Neutrophil (primary cell): ENCODE data around the gene PPIL1.

Experiments used
- H3K27ac ChIP-seq: fragments of 200-600 bp; sonication (generic); 2 replicates; pipeline ENCODE4 v1.5.1; 2016; ENCODE audit warnings: mild to moderate bottlenecking, moderate library complexity
- H3K27me3 ChIP-seq: fragments of 200-600 bp; sonication (generic); 2 replicates; pipeline ENCODE4 v1.6.0; 2016; ENCODE audit warnings: mild to moderate bottlenecking
- H3K36me3 ChIP-seq: fragments of 200-600 bp; sonication (generic); 2 replicates; pipeline ENCODE4 v1.5.1; 2017
- H3K4me1 ChIP-seq, 2 experiments: fragments of 200-600 bp in 1 of 2; sonication (generic) in 1 of 2; 1 replicate in 1 of 2; 2 replicates in 1 of 2; pipeline versions ENCODE4 v1.5.1 to v1.6.1; 2013 to 2016; ENCODE audit warnings: low read depth in 1 of 2, low read length in 1 of 2, mild to moderate bottlenecking in 1 of 2, moderate library complexity in 1 of 2; ENCODE audit not compliant: control insufficient read depth in 1 of 2, insufficient read depth in 1 of 2
- H3K4me3 ChIP-seq, 2 experiments: fragments of 200-600 bp in 1 of 2; sonication (generic) in 1 of 2; 1 replicate in 1 of 2; 2 replicates in 1 of 2; pipeline ENCODE4 v1.5.1; 2013 to 2016; ENCODE audit warnings: low read depth in 1 of 2, low read length in 1 of 2, mild to moderate bottlenecking in 1 of 2, moderate library complexity in 1 of 2
- H3K9me3 ChIP-seq: fragments of 200-600 bp; sonication (generic); 2 replicates; pipeline ENCODE4 v1.5.1; 2016
- TF ChIP-seq, protein P1 (sequence below): fragments of 200-600 bp; sonication (generic); IDR thresholded peaks from 2 replicates; pipeline ENCODE4 v1.5.1; 2016; ENCODE audit warnings: antibody characterized with exemption

Gene PPIL1

GRCh38 chr6:36874443-36875249 is at the start of gene PPIL1:
PPIL1 (minus strand) TSS chr6:36874803; CDS start chr6:36874772, 31 bp downstream.
- H3K27ac ChIP-seq: peak within 1 kb of the TSS; percentile 75
- TF ChIP-seq, protein P1, sequence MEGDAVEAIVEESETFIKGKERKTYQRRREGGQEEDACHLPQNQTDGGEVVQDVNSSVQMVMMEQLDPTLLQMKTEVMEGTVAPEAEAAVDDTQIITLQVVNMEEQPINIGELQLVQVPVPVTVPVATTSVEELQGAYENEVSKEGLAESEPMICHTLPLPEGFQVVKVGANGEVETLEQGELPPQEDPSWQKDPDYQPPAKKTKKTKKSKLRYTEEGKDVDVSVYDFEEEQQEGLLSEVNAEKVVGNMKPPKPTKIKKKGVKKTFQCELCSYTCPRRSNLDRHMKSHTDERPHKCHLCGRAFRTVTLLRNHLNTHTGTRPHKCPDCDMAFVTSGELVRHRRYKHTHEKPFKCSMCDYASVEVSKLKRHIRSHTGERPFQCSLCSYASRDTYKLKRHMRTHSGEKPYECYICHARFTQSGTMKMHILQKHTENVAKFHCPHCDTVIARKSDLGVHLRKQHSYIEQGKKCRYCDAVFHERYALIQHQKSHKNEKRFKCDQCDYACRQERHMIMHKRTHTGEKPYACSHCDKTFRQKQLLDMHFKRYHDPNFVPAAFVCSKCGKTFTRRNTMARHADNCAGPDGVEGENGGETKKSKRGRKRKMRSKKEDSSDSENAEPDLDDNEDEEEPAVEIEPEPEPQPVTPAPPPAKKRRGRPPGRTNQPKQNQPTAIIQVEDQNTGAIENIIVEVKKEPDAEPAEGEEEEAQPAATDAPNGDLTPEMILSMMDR: peak; percentile 51

DNA sequence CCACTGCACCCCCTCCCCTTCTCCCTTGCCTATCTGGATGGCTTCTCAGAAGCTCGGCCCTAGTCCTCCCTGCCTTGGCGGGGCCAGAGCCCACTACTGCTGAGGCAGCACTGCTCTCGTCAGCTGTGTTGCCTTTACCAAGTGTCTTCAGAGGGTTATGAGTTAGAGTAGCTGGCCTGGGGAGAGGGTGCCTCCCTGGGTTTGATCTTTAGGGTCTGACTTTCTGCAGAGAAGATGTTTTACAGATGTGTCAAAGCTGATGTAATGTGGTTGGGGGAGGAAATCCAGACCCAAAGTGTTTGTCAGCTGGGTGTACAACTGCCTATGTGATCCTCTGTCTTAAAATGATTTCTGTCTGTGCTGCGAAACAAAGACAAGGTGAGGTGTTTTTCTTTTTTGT is 49.5 kb upstream of the PPIL1 start:
- Histone ChIP-seq H3K4me1 (no peaks in the 10 kb centered on the region), H3K27ac (no peak overlapping the region)
- TF ChIP-seq, protein P1: no peak

More at GRCh38 chr6:36874443-36875249, at the start of gene PPIL1:
- peak within 1 kb of the TSS; percentile 88 to 93 for H3K4me3 ChIP-seq
- H3K27me3 ChIP-seq: no peaks in the 10 kb centered on the region
- H3K9me3 ChIP-seq: no peaks in the 10 kb centered on the region
- no peaks in the 10 kb centered on the region for H3K36me3 ChIP-seq
- peaks cover 18 to 19% of the 10 kb centered on the region in 2 experiments for H3K4me1 ChIP-seq

GRCh38 chr6:36920546-36920945 is 45.9 kb upstream of the PPIL1 start:
- H3K27me3 ChIP-seq: no peaks in the 10 kb centered on the region
- no peaks in the 10 kb centered on the region for H3K4me1 ChIP-seq
- H3K36me3 ChIP-seq: peaks cover 96% of the 10 kb centered on the region
- no peak overlapping the region for H3K4me3 ChIP-seq
- H3K9me3 ChIP-seq: no peaks in the 10 kb centered on the region
- TF ChIP-seq, protein P1: no peak
- no peak overlapping the region for H3K27ac ChIP-seq

More for the DNA sequence above, 49.5 kb upstream of the PPIL1 start:
- Histone ChIP-seq H3K36me3 (peaks cover 86% of the 10 kb centered on the region), H3K27me3 (no peaks in the 10 kb centered on the region), H3K9me3 (no peaks in the 10 kb centered on the region), H3K4me3 (no peak overlapping the region)

GRCh38 chr6:36920049-36920448 is 45.4 kb upstream of the PPIL1 start:
- TF ChIP-seq, protein P1: no peak
- Histone ChIP-seq H3K4me3 (no peak overlapping the region), H3K27me3 (no peaks in the 10 kb centered on the region), H3K9me3 (no peaks in the 10 kb centered on the region), H3K27ac (no peak overlapping the region), H3K4me1 (no peaks in the 10 kb centered on the region), H3K36me3 (peaks cover 96% of the 10 kb centered on the region)

DNA sequence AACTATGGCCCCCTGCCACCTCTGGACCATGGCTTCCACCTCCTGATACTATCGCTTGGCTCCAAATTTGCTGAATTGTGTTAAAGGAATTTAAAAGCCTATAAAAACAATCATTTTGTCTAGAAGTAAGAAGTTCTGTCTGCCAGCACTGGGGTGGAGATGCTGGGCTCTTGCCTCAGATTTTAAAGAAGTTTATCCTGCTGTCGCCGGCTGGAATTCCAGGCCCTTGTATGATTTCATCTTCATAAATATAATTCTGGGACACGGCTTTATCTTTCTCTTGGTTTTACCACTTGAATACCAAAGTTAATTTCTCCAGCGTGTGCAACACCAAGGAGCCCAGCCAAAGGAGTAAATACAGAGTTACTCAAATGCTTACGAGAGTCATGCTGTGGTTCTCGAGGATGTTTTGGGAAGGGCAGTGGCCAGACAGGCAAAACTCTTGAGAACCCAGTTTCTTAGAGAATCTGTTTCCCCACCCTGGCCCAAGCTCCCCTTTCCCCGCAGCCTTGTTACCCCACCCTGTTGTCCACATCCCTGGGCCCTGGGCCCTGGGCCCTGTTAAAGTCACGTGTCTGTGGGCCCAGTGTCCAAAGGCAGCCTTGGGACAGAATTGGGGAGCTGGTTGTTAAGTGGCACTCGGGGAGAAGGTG is 43.1 kb upstream of the PPIL1 start:
- Histone ChIP-seq H3K27me3 (no peaks in the 10 kb centered on the region), H3K27ac (no peak overlapping the region), H3K36me3 (peaks cover 98% of the 10 kb centered on the region), H3K4me1 (no peaks in the 10 kb centered on the region), H3K9me3 (no peaks in the 10 kb centered on the region), H3K4me3 (no peak overlapping the region)
- TF ChIP-seq, protein P1: no peak
